ENCODE data around the gene ITPRID1. TPM values are rescaled to one million over a fixed set of nuclear protein-coding genes. Genes with fewer than 3 reads are reported as not detected.
A peak's percentile ranks its signal among the peaks of the same experiment; 100 is the strongest.

ITPRID1 gene
- total and polyA plus RNA-seq, 2 of the 8 experiments (the other 6 are each of a cell fraction or from before 2014, with no cell fraction given), result 0.09 to 0.47 TPM

GRCh38 chr7:31545549-31545948 lies 31.7 kb downstream of the ITPRID1 start:
- no peak overlapping the region for H2BK20ac ChIP-seq (ENCODE audit: low read length)
- POLR2A ChIA-PET (ENCODE audit: partially characterized antibody), result no interaction called here
- H3K56ac ChIP-seq (replicated peaks; ENCODE audit: insufficient read length, low read depth, low read length), result no peak overlapping the region
- H2BK15ac ChIP-seq (ENCODE audit: low read length), result no peak overlapping the region
- H3K79me1 ChIP-seq (ENCODE audit: low read depth, low read length), result no peaks in the 10 kb centered on the region
- no peaks in the 10 kb centered on the region for H3K9me3 ChIP-seq (ENCODE audit: insufficient read depth in 2 of 2, low read depth in 1 of 2, low read length in 1 of 2)
- no peak overlapping the region for H2BK5ac ChIP-seq (ENCODE audit: low read depth, low read length)
- 78% methylated on average over 1 of the region's 1 CpG; no CpG with 5 or more reads in 1 of the 2 experiments for WGBS, 2 experiments (ENCODE audit: extremely low coverage in 1 of 2, insufficient coverage in 1 of 2, insufficient read length in 1 of 2, insufficient replicate concordance in 2 of 2, low coverage in 1 of 2, low lambda C conversion rate in 2 of 2, missing lambda C conversion rate in 1 of 2)
- no peaks in the 10 kb centered on the region for H3K27me3 ChIP-seq (replicated peaks in 1 of 4; ENCODE audit: control insufficient read depth in 3 of 4, extremely low read depth in 1 of 4, insufficient read depth in 3 of 4, low read length in 3 of 4)
- no peak overlapping the region for H2AK5ac ChIP-seq (ENCODE audit: low read depth, low read length)
- H4K91ac ChIP-seq (replicated peaks; ENCODE audit: insufficient read length, low read length), result no peak overlapping the region
- no peak overlapping the region for H3K14ac ChIP-seq (ENCODE audit: insufficient read length)
- H3K4me1 ChIP-seq (replicated peaks in 1 of 4; ENCODE audit: control insufficient read depth in 3 of 4, insufficient read depth in 4 of 4, low read length in 3 of 4), result no peaks in the 10 kb centered on the region
- no peak overlapping the region for H4K8ac ChIP-seq (ENCODE audit: extremely low read depth, insufficient read depth, low read length)
- H2BK120ac ChIP-seq (replicated peaks; ENCODE audit: low read depth, low read length), result no peak overlapping the region
- no peak overlapping the region for H2BK12ac ChIP-seq (ENCODE audit: low read depth, low read length)
- no peak for FAIRE-seq
- H4K20me1 ChIP-seq (replicated peaks in 1 of 2; ENCODE audit: control insufficient read depth in 1 of 2, insufficient read depth in 2 of 2, low read length in 2 of 2), result no peaks in the 10 kb centered on the region
- no peaks in the 10 kb centered on the region for H3K79me2 ChIP-seq (ENCODE audit: control insufficient read depth in 1 of 2, insufficient read depth in 2 of 2, low read length in 2 of 2)
- H3K18ac ChIP-seq (ENCODE audit: extremely low read depth, low read length), result no peak overlapping the region
- H3K4ac ChIP-seq (replicated peaks; ENCODE audit: insufficient read length, low read depth, low read length), result no peak overlapping the region
- peak overlapping the region; percentile 33; the same call in 1 of the 2 replicates for H2AFZ ChIP-seq (ENCODE audit: low read length)
- no peak overlapping the region for H3K23ac ChIP-seq (ENCODE audit: insufficient read length)
- no peaks in the 10 kb centered on the region for H3K23me2 ChIP-seq (ENCODE audit: low read depth, low read length)
- H3K27ac ChIP-seq (ENCODE audit: low read depth, low read length), result no peak overlapping the region
- no peak overlapping the region for H3K9ac ChIP-seq (replicated peaks in 1 of 4; ENCODE audit: extremely low read depth in 1 of 4, low read depth in 3 of 4, low read length in 3 of 4)
- no peak overlapping the region for H4K5ac ChIP-seq (ENCODE audit: insufficient read length, low read depth, low read length)
- no peaks in the 10 kb centered on the region for H3K36me3 ChIP-seq (ENCODE audit: control insufficient read depth in 2 of 4, insufficient read depth in 4 of 4, low read length in 3 of 4)
- CTCF ChIA-PET (ENCODE audit: partially characterized antibody), result no interaction called here
- DNase-seq (ENCODE audit: low read depth in 1 of 2, low spot score in 2 of 2), result no peak
- no peak overlapping the region for H3K4me3 ChIP-seq (ENCODE audit: extremely low read depth in 1 of 4, insufficient read depth in 2 of 4, low read depth in 3 of 4, low read length in 4 of 4)
- no peak overlapping the region for H3K4me2 ChIP-seq (ENCODE audit: insufficient read depth in 1 of 2, low read depth in 2 of 2, low read length in 2 of 2)
- no peak for TF ChIP-seq SP1 (IDR thresholded peaks at IDR 0.05; ENCODE audit: low read depth, low read length)
- no peak for TF ChIP-seq CTCF (IDR thresholded peaks at IDR 0.05; ENCODE audit: control extremely low read depth in 1 of 3, insufficient read depth in 1 of 3, low read depth in 1 of 3, low read length in 3 of 3)
- no peak for TF ChIP-seq KDM5A (IDR thresholded peaks at IDR 0.05; ENCODE audit: low read length)
- no peak for TF ChIP-seq SAP30 (IDR thresholded peaks at IDR 0.05; ENCODE audit: insufficient read depth, insufficient replicate concordance, low read length)
- no peak for TF ChIP-seq USF2 (IDR thresholded peaks at IDR 0.05; ENCODE audit: low read length)
- no peak for TF ChIP-seq CBX5 (IDR thresholded peaks at IDR 0.05; ENCODE audit: low read depth, low read length)
- TF ChIP-seq EP300 (IDR thresholded peaks at IDR 0.05; ENCODE audit: borderline replicate concordance in 1 of 2, low read depth in 2 of 2, low read length in 2 of 2), result no peak
- no peak for TF ChIP-seq GTF2F1 (IDR thresholded peaks at IDR 0.05; ENCODE audit: borderline replicate concordance, low read depth, low read length)
- TF ChIP-seq TAF7 (optimal IDR thresholded peaks at IDR 0.05; ENCODE audit: borderline replicate concordance, low read depth, low read length), result no peak
- no peak for TF ChIP-seq TEAD4 (IDR thresholded peaks at IDR 0.05; ENCODE audit: low read depth, low read length)
- no peak for TF ChIP-seq ZNF274 (IDR thresholded peaks at IDR 0.05; ENCODE audit: borderline replicate concordance, extremely low read depth, low read length)
